ENCODE data around the gene HIPK2. TPM values are rescaled to one million over a fixed set of nuclear protein-coding genes. Genes with fewer than 3 reads are reported as not detected.

The HIPK2 gene
- polyA plus RNA-seq, 1 donor: 10.4 TPM

DNA sequence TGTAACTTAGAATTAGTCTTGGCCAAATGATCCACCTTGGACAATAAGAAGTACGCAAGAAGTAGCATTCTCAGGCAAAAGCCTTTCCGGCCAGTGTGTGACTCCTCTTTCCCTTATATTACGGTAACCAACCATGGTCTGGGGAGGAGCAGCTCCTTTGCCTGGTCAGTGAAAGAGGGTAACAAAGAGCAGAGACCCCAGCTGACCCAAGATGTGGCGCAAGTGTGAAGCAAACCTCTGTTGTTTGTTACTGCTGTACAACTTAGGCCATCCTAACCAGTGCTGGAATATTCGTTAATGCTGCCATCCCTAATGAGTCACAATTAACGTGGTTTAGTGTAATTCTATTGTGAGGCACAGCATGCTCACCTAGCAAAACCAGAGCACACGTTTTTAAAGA lies 44.0 kb downstream of the HIPK2 start:
- DNase-seq: no peak

DNA sequence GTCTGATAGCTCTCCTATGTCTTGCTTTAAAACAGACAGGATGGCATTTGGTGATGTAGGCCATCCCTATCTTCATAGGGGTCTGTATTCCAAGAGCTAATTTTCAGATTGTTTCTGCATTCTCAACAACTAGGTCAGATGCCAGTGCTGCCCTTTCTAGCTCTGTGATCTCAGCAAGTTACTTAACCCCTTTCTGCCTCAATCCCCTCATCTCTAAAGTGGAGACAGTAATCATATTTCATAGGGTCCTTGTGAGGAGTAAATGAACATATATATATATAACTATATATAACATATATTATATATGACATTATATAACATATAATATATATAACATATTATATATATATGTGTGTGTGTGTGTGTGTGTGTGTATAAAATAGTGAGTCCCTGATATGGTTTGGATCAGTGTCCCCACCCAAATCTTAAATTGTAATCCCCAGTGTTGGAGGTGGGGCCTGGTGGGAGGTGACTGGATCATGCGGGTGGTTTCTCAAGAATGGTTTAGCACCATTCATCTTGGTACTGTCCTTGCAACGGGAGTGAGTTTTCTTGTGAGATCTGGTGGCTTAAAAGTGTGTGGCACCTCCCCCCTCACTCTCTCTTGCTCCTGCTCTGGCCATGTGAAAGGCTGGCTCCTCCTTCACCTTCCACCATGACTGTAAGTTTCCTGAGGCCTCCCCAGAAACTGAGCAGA lies 45.2 kb downstream of the HIPK2 start:
- DNase-seq: no peak

DNA sequence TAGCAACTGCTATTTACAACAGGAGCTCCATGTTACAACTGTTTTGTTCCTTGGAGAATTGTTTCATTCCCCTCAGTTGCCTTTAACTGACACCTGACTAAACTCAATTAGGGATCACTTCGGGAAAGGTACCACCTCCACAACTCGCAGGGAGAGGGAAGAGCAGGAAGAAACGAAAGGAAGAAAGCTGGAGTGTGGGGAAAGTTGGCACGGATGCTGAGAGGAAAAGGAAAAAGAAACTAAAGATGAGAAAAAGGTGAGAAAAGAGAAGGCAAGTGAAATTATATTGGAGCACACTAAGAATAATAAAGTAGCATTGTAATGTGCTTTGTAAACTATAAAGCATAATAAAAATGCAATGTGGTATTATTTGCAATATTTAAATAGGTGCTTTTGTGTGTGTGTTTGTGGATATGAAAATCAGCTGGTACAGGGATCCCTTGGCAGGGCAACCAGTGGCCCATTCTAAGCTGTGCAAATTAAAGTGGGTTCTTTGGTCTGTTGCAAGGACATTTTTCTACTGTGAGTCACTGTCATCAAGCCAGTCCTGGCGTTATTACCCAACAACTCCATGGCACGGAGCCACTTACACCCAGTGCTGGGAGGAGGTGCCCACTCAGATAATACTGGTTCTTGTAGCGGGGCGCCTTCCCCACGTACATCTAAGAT lies 45.9 kb downstream of the HIPK2 start:
- DNase-seq: no peak

DNA sequence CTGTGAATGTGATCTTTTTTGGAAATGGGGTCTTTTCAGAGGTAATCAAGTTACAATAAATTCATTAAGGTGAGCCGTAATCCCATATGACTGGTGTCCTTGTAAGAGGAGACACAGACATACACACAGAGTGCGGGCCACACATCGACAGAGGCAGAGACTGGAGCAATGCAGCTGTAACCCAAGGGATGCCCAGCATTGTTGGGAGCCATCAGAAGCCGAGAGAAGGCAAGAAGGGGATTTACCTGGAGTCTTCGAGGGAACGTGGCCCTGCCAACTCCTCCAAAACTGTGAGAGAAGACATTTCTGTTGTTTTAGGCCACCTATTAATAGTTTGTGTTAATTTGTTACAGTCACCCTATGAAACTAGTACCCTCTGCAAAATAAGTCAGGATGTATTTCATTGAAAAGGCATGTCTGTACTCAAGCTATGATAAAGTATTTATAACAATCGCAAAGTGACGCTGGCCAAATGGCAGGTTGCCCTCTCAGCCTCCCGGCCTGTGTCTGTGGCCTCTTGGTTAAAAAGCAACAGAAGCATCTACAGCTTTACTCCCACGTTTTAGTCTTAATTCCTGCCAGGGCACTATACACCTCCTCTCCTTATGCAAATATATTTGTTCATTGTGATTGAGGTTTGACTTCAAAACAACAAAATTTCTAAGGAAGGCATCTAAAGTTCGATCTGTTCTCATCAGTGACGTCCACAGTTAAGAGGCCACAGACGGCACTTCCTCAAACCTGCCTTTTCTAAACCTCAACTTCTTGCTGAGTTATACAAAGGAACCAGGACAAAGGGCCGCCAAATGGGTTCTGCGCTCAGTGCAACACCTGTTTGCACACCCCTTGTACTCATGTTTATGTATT lies 46.8 kb downstream of the HIPK2 start:
- DNase-seq: no peak

DNA sequence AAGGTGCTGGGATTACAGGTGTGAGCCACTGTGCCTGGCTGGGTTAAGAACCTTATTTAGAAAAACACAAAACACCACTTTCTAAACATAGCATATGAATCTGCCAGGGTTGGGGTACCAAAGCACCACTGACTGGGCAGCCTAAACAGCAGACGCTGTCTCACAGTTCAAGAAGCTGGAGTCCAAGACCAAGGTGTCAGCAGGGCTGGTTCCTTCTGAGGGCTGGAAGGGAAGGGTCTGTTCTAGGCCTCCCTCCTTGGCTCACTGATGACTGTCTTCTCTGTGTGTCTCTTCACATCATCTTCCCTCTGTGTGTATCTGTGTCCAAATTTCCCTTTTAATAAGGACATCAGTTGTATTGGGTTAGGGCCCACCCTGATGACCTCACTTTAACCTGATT lies 49.6 kb downstream of the HIPK2 start:
- DNase-seq: no peak

DNA sequence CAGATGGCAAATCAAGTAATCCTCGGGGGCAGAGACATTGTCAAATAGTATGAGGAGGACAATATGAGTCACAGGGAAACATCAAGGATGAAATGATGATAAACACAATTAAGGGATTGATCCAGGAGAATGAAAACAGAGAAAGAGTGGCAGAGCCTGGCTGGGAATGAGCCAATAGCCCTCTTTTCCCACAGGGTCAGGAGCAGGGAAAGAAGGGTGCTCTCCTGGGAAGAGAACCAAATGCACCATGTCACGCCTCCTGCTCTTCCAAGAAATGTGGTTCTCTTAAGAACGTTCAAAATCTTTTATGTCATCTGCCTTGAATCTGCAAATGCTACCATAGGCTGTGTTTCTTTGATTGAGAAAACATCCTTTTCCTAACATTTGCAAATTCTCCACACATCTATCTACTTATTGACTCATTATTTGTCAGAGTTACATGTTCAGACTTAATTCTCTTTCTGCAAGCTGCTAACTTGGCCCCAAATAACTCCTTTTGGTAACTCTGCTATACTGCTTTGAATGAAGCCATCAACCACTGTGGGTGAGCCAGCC lies 50.6 kb downstream of the HIPK2 start:
- no peak for DNase-seq

DNA sequence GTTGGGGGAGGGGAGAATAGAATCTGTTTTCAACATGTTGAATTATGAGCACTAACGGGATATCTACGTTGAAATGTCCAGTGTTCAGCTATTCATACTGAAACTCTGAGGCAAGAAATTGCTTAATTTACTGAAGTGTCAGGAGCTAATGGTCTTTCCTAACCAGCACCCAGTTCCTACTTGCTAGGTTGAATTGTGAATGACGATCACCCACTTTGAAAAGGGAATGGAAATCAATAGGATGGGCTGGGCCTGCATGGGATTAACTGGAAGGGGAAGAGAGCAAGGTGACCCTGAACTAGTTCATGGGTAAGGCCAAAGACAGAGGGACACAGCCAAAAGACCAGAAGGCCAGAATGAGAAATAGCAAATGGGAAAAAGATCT lies 51.3 kb downstream of the HIPK2 start:
- no peak for DNase-seq

DNA sequence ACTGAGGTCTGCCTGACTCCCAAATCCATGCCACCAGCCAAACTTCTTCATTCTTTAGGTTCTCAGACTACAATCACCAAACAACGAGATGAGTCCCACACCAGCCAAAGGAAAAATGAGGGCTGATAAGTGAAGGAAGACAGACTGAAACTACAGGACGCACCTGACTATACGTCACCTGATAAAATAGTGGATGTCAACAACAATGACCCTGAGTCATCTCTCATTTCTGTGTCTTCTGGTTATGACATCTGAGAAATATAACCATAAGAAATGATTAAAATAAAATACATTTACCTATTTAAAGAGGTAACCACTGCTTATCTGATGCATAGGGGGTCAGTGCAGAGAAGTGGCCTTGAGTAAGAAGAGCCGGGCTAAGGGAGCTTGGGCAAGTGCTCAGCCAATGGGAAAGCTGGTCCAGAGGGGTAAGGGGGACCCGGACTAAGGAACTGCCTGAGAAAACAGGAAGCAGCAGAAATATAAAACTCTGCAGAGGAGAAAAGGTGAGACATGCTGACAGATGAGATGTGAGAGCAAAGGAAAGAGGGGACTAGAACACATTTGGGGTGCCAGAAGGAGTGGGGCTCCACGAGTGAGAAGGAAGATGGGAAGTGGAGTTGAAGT lies 51.8 kb downstream of the HIPK2 start:
- DNase-seq: no peak

DNA sequence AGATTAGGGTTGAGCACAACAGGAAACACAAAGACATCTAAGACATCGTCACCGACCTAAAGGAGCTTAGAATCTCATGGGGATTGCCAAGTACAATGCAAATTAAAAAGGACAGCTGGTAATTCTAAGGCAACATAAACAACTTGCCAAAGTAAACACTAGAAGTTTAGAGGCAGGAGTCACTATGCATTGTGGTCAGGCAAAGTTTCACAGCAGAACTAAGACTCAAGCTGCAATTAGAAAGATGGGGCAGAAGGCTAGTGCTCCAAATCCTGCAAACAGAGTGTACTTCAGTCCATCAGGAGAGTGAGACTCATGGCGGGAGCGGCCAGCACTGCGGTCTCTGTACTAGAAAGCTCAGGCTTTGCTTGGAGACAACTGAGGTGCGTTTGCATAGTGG lies 52.7 kb downstream of the HIPK2 start:
- DNase-seq: no peak

DNA sequence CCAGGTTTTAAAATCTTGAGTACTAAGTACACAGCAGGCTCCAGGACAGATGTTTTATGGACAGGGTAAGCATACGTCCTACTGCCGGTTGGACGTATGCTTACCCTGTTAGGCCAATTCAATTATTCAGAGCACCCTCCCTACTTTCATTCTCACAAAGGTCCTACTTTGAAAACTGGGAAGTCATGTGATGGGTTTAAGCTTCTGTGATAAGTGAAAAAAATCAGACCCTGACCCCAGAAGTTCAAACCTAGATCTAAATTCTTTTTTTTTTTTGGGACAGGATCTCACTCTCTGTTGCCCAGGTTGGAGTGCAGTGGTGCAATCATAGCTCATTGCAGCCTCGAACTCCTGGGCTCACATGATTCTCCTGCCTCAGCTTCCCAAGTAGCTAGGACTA lies 55.2 kb downstream of the HIPK2 start:
- DNase-seq: no peak

DNA sequence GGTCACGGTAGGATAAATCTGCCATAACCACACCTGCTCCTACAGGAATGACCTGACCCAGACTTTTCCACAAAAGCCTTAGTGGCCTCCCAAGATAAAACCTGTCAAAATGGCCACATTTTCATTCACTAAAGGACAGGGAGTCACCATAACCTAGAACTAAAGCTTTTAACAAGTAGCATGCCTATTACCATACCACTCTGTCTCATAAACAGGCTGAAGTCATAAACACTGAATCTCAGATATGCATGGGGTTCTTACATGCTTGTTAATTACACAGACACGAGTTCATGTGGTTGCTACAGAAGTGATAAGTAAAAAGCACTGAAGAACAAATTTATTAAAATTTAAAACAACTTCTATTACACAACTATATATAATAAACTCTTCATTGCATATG lies 56.0 kb downstream of the HIPK2 start:
- DNase-seq: no peak

DNA sequence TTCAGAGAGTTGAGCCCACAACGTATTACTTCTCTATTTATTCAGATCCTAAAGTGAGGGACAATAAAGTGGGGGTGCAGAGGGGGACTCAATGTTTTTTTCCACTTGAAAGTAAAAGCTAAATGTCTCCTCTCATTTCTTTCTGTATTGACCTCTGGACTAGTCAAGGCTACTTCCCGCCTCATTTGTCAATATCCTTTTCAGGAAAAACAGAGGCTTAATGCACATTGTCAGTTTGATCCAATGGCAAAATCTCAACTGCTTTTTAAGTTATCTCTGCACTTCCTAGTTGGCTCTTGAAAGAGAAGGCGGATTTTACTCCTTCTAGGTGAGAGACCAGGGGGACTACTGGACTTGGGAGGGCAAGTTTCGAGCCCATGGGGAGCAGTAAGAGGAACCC lies 56.4 kb downstream of the HIPK2 start:
- DNase-seq: no peak

DNA sequence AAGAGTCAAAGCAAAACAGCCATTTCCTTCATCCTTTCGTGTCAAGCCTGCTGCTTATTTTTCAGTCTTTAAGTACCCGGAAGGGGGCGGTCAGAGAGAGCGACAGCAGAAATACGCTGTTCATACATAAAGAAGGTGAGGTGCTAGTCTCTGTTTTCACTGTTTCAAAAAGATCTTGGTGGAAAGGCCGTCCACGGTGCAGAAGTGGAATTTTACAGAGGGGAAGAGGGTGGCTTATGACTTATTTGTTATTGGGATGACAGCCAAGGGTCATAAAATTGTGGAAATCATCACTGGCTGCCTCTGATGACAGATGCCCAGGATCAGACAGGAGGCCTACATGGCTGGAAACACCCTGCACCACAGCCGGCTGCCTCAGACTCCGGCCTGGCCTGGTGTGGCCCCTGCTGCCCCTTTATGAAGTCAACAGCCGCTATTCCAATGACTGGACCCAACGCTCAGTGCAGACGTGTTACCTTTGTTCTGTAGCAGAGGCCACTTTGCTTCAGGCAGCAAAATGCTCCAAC lies 57.0 kb downstream of the HIPK2 start:
- DNase-seq: no peak

DNA sequence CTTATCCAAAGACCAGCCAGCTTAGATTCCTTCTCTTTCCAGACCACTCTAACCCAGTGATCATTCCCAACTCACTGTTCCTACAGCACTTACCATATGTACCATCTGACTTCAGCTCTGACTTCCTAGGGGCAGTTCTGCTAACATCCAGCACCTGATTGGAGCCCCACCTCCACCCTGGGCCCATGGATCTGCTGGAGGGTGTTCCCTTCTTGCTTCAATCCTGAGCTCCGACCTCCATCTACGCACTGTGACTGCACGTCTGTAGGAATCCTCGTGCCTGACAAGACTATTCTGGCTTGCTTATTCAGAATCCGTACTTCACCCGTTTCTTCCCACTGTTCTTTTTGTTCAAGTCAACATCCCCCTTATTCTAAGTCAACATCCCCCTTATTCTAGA lies 57.6 kb downstream of the HIPK2 start:
- DNase-seq: no peak

DNA sequence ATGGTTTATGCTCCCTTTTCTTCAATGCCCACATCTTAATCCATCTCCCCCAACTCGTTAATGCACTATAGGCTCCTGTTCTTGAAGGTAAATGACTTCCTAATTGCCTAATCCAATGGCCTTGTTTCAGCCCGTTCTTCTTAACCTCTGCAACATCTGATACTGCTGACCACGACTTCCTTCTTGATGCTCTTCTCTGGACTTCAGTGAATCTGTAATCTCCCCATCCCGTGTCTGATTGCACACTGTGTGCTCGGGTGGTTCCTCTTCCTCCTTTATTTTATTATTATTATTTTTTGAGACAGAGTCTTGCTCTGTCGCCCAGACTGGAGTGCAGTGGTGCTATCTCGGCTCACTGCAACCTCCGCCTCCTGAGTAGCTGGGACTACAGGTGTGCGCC lies 58.9 kb downstream of the HIPK2 start:
- no peak for DNase-seq

DNA sequence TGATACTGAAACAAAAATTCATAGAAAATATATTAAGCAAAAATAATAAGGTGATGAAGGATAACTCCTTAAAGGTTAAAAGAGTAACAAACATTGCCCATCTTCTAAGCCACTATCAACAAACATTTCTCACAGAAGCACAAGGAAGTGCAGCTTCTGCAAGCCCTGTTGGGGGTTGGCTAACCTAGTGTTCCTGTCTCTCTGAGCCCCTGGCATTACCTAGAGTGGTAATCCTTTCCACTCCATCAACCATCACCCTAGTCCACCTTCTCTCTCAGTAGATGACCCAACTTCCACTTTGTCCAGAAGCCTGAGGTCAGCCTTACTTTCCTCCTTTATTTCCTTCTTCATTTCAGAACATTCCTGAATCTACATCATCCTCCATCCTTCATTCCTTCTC lies 59.7 kb downstream of the HIPK2 start:
- no peak for DNase-seq

DNA sequence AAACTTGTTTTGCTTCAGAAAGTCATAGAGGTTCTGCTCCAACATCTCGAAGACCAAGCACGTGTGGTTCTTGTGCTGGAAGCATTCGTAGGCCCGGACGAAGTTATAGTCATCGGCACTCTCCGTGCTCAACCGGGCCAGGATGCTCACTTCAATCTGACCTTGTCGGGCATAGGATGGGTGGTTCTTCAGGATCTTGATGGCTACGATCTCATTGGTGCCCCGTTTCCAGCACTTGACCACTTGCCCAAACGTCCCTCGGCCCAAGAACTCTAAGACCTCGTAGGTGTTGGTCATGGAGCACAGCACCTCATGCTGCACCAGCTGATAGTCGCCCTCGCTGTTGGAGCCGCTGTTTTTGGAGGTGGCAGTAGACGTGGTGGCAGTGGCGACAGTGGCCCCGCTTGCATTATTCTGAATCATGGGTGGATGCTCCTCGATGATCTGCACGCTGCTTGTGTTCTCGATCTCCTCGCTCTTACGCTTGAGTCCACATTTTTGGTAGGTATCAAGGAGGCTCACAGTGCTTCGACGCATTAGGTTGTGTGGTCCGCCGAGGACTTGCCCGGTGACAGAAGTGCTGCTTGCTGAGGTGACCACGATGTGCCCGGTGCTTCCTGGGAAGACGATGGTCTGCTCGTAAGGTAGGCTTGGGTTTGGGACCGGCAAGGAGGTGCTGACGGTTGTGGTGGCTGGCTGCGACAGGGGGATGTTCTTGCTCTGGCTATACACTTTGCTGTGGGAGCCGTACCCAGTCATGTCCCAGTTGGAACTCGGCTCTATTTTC lies 61.4 kb downstream of the HIPK2 start:
- DNase-seq: no peak

DNA sequence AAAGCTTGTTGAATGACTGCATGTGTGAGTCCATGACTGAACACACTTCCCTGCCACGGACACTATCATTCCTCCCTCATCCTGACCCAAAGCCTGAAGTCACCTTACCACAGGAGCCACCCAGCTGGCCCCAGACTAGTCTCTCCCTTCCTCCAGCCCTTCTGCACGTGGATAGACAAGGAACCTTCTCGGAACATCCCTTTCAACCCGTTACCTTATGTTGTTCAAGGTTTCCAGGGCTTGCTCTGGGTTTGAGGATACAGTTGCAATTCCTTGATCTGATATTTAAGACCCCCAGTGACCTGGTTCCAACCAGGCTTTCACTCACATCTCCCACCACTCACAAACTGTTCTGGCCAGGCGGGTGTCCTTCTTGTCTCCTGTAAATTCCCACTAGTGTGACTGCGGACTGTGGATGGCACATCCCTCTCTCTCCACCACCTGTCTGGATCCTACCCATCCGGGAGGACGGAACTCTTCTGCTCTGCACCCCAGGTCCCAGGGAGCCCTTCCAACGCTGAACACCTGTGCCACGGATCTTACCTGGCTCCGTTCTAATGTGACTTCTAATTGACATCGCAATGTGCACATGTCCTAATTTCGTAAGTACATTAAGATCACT lies 62.5 kb downstream of the HIPK2 start:
- DNase-seq: no peak

DNA sequence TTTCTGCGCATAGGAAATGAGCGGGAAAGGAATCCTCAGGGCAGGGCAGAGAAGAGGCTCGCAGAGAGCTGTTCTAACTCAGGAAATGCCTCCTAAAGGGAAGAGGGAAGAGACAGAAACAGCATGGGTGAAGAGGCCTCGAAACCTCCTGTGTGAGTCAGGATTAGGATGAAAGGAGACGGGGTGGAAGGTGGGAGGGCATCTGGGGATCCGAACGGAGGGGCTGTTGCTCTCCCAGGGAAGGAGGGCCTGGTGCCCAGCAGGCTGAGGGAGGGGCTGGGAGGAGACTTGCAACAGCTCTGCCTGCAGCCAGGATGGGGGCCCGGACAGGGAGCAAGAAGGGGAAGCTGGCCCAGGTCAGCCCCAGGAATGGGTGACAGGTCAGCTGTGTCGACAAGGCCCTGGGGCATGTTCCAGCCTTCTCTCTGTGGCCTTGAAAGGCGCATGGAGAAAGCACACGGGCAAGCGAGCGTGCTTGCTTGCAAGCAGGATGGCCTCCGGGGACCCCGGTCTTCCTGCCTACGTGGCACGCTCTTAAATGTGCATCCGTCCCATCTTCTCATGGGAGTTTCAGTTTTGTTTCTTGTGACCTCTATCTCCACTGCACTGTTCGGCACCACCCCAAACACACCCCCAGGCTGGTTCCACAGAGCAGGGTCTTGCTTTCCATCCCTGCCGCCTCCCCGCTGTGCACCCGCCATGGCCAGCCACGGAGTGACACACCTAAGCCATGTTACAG lies 63.5 kb downstream of the HIPK2 start:
- DNase-seq: no peak

DNA sequence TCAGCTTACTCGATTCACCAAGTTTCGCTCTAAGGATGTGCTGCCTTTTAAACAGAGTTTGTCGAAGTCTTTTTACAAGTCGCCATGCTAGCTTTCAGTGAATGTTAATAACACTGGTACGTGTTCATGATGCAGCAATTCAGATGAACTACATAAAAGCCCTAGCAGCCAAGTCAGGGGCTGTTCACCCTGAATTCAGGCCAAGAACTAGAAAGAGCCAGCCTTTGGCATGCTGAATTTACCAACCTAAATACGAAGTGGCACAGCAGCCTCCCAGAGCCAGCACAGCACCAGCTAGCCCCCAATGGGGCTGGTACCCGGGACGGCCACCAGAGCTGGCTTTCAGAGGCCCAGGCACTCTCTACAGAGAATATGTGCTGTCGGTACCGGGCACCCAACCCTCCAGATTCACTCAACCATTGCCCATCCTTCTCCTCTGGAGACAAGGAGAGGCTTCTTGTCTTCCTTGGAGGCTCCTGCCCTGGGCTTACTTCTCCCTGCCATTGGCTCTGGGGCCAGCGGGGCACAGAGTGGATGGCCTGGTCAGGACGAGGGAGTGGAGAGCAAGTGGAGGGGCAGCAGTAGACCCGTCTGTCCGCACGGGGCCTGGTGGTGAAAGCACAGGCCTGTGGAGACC lies 64.2 kb downstream of the HIPK2 start:
- no peak for DNase-seq
